Muscle of leg (tissue), 11 donors: Measurements from ENCODE around the gene ZSCAN22. TPM values are rescaled to one million over a fixed set of nuclear protein-coding genes. Genes with fewer than 3 reads are reported as not detected.

ENCODE experiments used
- DNase-seq: peaks from one replicate; pipeline ENCODE4 v3.0.0; 2013
- H3K27ac ChIP-seq: one replicate; pipeline ENCODE4 v1.5.1; 2013; ENCODE audit warnings: mild to moderate bottlenecking, low read length, control low read depth
- H3K27me3 ChIP-seq: one replicate; pipeline ENCODE4 v1.6.1; 2013; ENCODE audit warnings: low read length; ENCODE audit not compliant: control insufficient read depth, insufficient read depth
- H3K36me3 ChIP-seq: one replicate; pipeline ENCODE4 v1.6.1; 2013; ENCODE audit warnings: low read length; ENCODE audit not compliant: control insufficient read depth, insufficient read depth
- H3K4me1 ChIP-seq: one replicate; pipeline ENCODE4 v1.6.1; 2013; ENCODE audit warnings: low read length; ENCODE audit not compliant: control insufficient read depth, insufficient read depth
- H3K4me3 ChIP-seq: one replicate; pipeline ENCODE4 v1.5.1; 2013; ENCODE audit warnings: low read length, control low read depth
- H3K9me3 ChIP-seq: replicated peaks from 2 replicates; pipeline ENCODE4 v1.6.1; 2013; ENCODE audit warnings: low read depth, low read length; ENCODE audit not compliant: control insufficient read depth
- WGBS: methylation state at CpG from one replicate; pipeline ENCODE4 v1.1.5; 2013; ENCODE audit warnings: missing lambda C conversion rate; ENCODE audit not compliant: insufficient coverage; 5-methylcytosine and 5-hydroxymethylcytosine counted together
- polyA plus RNA-seq, 8 donors: library from polyadenylated mRNA; unstranded; fragments of 120-200 nt; gene quantifications; one replicate each; pipeline versions ENCODE4 v1.2.1 to v1.2.3, GENCODE V29; 2013; ENCODE audit warnings: inconsistent platforms in 1 of 8, low replicate concordance in 1 of 8; ENCODE audit not compliant: insufficient read length in 8 of 8, insufficient read depth in 1 of 8
- total RNA-seq: library from RNA; stranded (reverse); fragments of 120-200 nt; gene quantifications from one replicate; pipeline ENCODE4 v1.2.4, GENCODE V29; 2013

The ZSCAN22 gene
- total and polyA plus RNA-seq, 9 donors, result 2.4 to 3.4 (median 3.2) TPM

- peaks cover 22% of the 10 kb centered on the region for H3K27me3 ChIP-seq
- peak overlapping the region; percentile 10 for H3K4me3 ChIP-seq
- no peak overlapping the region for H3K27ac ChIP-seq
- H3K36me3 ChIP-seq, result peaks cover 3% of the 10 kb centered on the region
- peaks cover 9% of the 10 kb centered on the region for H3K4me1 ChIP-seq
- WGBS, result 15% methylated on average over 94 of the region's 94 CpGs
- H3K9me3 ChIP-seq, result no peaks in the 10 kb centered on the region
- no peak for DNase-seq
Measured at GRCh38 chr19:58355908-58356765, 29.3 kb downstream of the ZSCAN22 start.

GRCh38 chr19:58356766-58357480 lies 30.1 kb downstream of the ZSCAN22 start:
- no peak overlapping the region for H3K27ac ChIP-seq
- WGBS, result 21% methylated on average over 75 of the region's 75 CpGs
- no peaks in the 10 kb centered on the region for H3K9me3 ChIP-seq
- H3K27me3 ChIP-seq, result peaks cover 18% of the 10 kb centered on the region
- peaks cover 3% of the 10 kb centered on the region for H3K36me3 ChIP-seq
- DNase-seq, result peak; percentile 57
- peaks cover 17% of the 10 kb centered on the region for H3K4me1 ChIP-seq
- no peak overlapping the region for H3K4me3 ChIP-seq

GRCh38 chr19:58357481-58358145 lies 30.8 kb downstream of the ZSCAN22 start:
- peaks cover 18% of the 10 kb centered on the region for H3K4me1 ChIP-seq
- WGBS, result 66% methylated on average over 15 of the region's 19 CpGs
- no peak overlapping the region for H3K27ac ChIP-seq
- no peak for DNase-seq
- H3K4me3 ChIP-seq, result no peak overlapping the region
- peaks cover 16% of the 10 kb centered on the region for H3K27me3 ChIP-seq
- H3K36me3 ChIP-seq, result peaks cover 3% of the 10 kb centered on the region
- H3K9me3 ChIP-seq, result no peaks in the 10 kb centered on the region

- 1% methylated on average over 21 of the region's 28 CpGs for WGBS
- Histone ChIP-seq H3K4me3 (peak overlapping the region; percentile 93), H3K4me1 (peaks cover 12% of the 10 kb centered on the region), H3K36me3 (peaks cover 9% of the 10 kb centered on the region), H3K27me3 (peaks cover 3% of the 10 kb centered on the region), H3K27ac (peak overlapping the region; percentile 98), H3K9me3 (no peaks in the 10 kb centered on the region)
- peak; percentile 65 for DNase-seq
Measured at GRCh38 chr19:58361900-58362271, 35.1 kb downstream of the ZSCAN22 start.

GRCh38 chr19:58362272-58362994 lies 35.6 kb downstream of the ZSCAN22 start, which contains the start of gene ZNF497:
TSS of gene ZNF497 (minus strand) at chr19:58362751. CDS start at chr19:58357635, 5,116 bp downstream.
- Histone ChIP-seq H3K27me3 (no peaks in the 10 kb centered on the region), H3K36me3 (peaks cover 14% of the 10 kb centered on the region), H3K4me1 (peaks cover 12% of the 10 kb centered on the region), H3K9me3 (no peaks in the 10 kb centered on the region), H3K4me3 (peak within 1 kb of the TSS; percentile 93), H3K27ac (peak within 1 kb of the TSS; percentile 98)
- peak; percentile 98 for DNase-seq
- under 1% methylated on average over 74 of the region's 74 CpGs for WGBS

- WGBS, result 58% methylated on average over 4 of the region's 5 CpGs
- Histone ChIP-seq H3K4me1 (peaks cover 12% of the 10 kb centered on the region), H3K27me3 (no peaks in the 10 kb centered on the region), H3K27ac (no peak overlapping the region), H3K4me3 (no peak overlapping the region), H3K36me3 (peaks cover 18% of the 10 kb centered on the region), H3K9me3 (no peaks in the 10 kb centered on the region)
- no peak for DNase-seq
Measured at GRCh38 chr19:58364146-58364545, 37.4 kb downstream of the ZSCAN22 start.

GRCh38 chr19:58366585-58367430 lies 40.0 kb downstream of the ZSCAN22 start:
- no peaks in the 10 kb centered on the region for H3K9me3 ChIP-seq
- no peaks in the 10 kb centered on the region for H3K27me3 ChIP-seq
- WGBS, result 83% methylated on average over 30 of the region's 32 CpGs
- peaks cover 5% of the 10 kb centered on the region for H3K4me1 ChIP-seq
- H3K36me3 ChIP-seq, result peaks cover 18% of the 10 kb centered on the region
- H3K27ac ChIP-seq, result no peak overlapping the region
- no peak for DNase-seq
- no peak overlapping the region for H3K4me3 ChIP-seq

GRCh38 chr19:58367698-58368454 lies 41.1 kb downstream of the ZSCAN22 start:
- 57% methylated on average over 106 of the region's 106 CpGs for WGBS

More at GRCh38 chr19:58367698-58368454, 41.1 kb downstream of the ZSCAN22 start:
- no peaks in the 10 kb centered on the region for H3K9me3 ChIP-seq
- H3K27me3 ChIP-seq, result no peaks in the 10 kb centered on the region
- H3K27ac ChIP-seq, result no peak overlapping the region
- H3K36me3 ChIP-seq, result peaks cover 18% of the 10 kb centered on the region
- DNase-seq, result no peak
- H3K4me3 ChIP-seq, result no peak overlapping the region
- H3K4me1 ChIP-seq, result peaks cover 2% of the 10 kb centered on the region
